Measurements from ENCODE around the gene PAH. TPM values are rescaled to one million over a fixed set of nuclear protein-coding genes. Genes with fewer than 3 reads are reported as not detected.

The PAH gene
- total RNA-seq, 4 donors from 2014 or later, result not detected

- DNase-seq (ENCODE audit: extremely low spot score), result no peak
- H3K36me3 ChIP-seq, result no peaks in the 10 kb centered on the region
- TF ChIP-seq CTCF (IDR thresholded peaks at IDR 0.05) (no peak), POLR2AphosphoS5 (IDR thresholded peaks at IDR 0.05) (no peak), EP300 (IDR thresholded peaks at IDR 0.05) (no peak), POLR2A (IDR thresholded peaks at IDR 0.05; ENCODE audit: low read depth) (no peak)
- peaks cover 0 to 100% (median 38%) of the 10 kb centered on the region in 4 donors for H3K27me3 ChIP-seq
- H3K4me1 ChIP-seq, result peaks cover 9 to 33% (median 32%) of the 10 kb centered on the region in 4 donors
- H3K27ac ChIP-seq (replicated peaks in 1 of 4), result no peak overlapping the region
- H3K4me3 ChIP-seq, result peak overlapping the region in 2 of 4 donors; percentile 49 to 54
- 6% methylated on average over 19 of the region's 19 CpGs for WGBS
- intact Hi-C loops (cut with DNase I), result no loop called here
- H3K9me3 ChIP-seq, result no peaks in the 10 kb centered on the region
Measured at GRCh38 chr12:102956738-102957327, 39.8 kb upstream of the PAH start.

- no peak for TF ChIP-seq POLR2A (IDR thresholded peaks at IDR 0.05; ENCODE audit: low read depth)
- TF ChIP-seq POLR2AphosphoS5 (IDR thresholded peaks at IDR 0.05), result no peak
- TF ChIP-seq CTCF (IDR thresholded peaks at IDR 0.05), result no peak
- no peak for TF ChIP-seq EP300 (IDR thresholded peaks at IDR 0.05)
- peak; percentile 57 for DNase-seq (ENCODE audit: extremely low spot score)
- Histone ChIP-seq H3K4me1 (peaks cover 9 to 34% (median 30%) of the 10 kb centered on the region in 4 donors), H3K9me3 (no peaks in the 10 kb centered on the region), H3K4me3 (peak overlapping the region in 2 of 4 donors; percentile 25 to 27), H3K27ac (replicated peaks in 1 of 4) (no peak overlapping the region), H3K36me3 (no peaks in the 10 kb centered on the region), H3K27me3 (peaks cover 0 to 100% (median 35%) of the 10 kb centered on the region in 4 donors)
- intact Hi-C loops (cut with DNase I), result no loop called here
- 12% methylated on average over 7 of the region's 50 CpGs for WGBS
Measured at GRCh38 chr12:102955926-102956737, 39.1 kb upstream of the PAH start.

GRCh38 chr12:102954134-102954533 lies 37.1 kb upstream of the PAH start:
- intact Hi-C loops (cut with DNase I), result no loop called here
- Histone ChIP-seq H3K4me3 (no peak overlapping the region), H3K9me3 (no peaks in the 10 kb centered on the region), H3K36me3 (no peaks in the 10 kb centered on the region), H3K4me1 (peaks cover 9 to 45% (median 30%) of the 10 kb centered on the region in 4 donors), H3K27me3 (peaks cover under 1 to 100% (median 32%) of the 10 kb centered on the region in 4 donors), H3K27ac (replicated peaks in 1 of 4) (no peak overlapping the region)
- no peak for DNase-seq (ENCODE audit: extremely low spot score)
- WGBS, result 40% methylated on average over 1 of the region's 1 CpG
- TF ChIP-seq POLR2AphosphoS5 (IDR thresholded peaks at IDR 0.05) (no peak), POLR2A (IDR thresholded peaks at IDR 0.05; ENCODE audit: low read depth) (no peak), EP300 (IDR thresholded peaks at IDR 0.05) (no peak), CTCF (IDR thresholded peaks at IDR 0.05) (no peak)

GRCh38 chr12:102953221-102953620 lies 36.2 kb upstream of the PAH start:
- no peak overlapping the region for H3K4me3 ChIP-seq
- intact Hi-C loops (cut with DNase I), result no loop called here
- TF ChIP-seq POLR2A (IDR thresholded peaks at IDR 0.05; ENCODE audit: low read depth), result no peak
- TF ChIP-seq CTCF (IDR thresholded peaks at IDR 0.05), result no peak
- TF ChIP-seq EP300 (IDR thresholded peaks at IDR 0.05), result no peak
- no peak for TF ChIP-seq POLR2AphosphoS5 (IDR thresholded peaks at IDR 0.05)
- peaks cover 3 to 100% (median 29%) of the 10 kb centered on the region in 4 donors for H3K27me3 ChIP-seq
- H3K36me3 ChIP-seq, result no peaks in the 10 kb centered on the region
- no peaks in the 10 kb centered on the region for H3K9me3 ChIP-seq
- DNase-seq (ENCODE audit: extremely low spot score), result no peak
- peaks cover 4 to 37% (median 22%) of the 10 kb centered on the region in 4 donors for H3K4me1 ChIP-seq
- no peak overlapping the region for H3K27ac ChIP-seq (replicated peaks in 1 of 4)

Measured in esophagus muscularis mucosa (tissue), 4 donors.